GM20431 (cell line): Measurements from ENCODE around the gene MSL3B.
"Not testable (repeated sequence)": the region's sequence is repeated elsewhere in the genome, so short reads cannot be mapped to it uniquely, and the experiment has no call there.

Experiments
- in situ Hi-C: fragments of 300-500 bp; cut with MseI, MboI; formaldehyde crosslinking; loops from one replicate; pipeline ENCODE4 v1.15.0; 2020; ENCODE audit warnings: low sequenced_read_pairs; ENCODE audit not compliant: unreplicated experiment

MSL3B gene

DNA sequence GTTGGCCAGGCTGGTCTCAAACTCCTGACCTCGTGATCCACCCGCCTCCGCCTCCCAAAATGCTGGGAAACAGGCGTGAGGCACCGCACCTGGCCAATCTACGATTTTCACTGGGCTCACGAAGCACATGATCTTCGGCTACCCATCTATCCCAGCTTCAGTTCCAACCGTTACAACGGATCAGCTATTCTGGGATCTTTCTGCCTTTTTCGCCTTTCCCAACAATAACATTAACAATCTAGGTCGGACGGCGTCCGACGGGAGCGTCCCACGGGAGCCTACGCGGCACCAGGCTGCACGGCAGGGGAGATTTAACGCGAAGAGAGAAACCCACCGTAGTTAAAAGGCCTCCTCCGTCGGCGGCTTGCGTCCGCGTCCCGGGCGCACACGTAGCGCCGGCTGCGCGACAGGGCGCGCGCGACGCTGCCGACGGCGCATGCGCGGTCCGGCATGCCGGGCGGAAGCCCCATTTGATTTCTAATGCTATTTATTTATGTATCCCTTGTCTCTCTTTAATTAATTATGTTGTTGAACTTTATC lies at the start of gene MSL3B:
TSS of gene MSL3B (minus strand) at position 394 of the 540 bp plus-strand sequence.
- in situ Hi-C loops: no loop called here

GRCh38 chr2:233917116-233917515 lies 48.9 kb upstream of the MSL3B start, which contains the start of gene TRPM8:
TRPM8 (plus strand) TSS chr2:233917373; CDS start chr2:233926538, 9,165 bp downstream.
- in situ Hi-C loops: no loop called here

DNA sequence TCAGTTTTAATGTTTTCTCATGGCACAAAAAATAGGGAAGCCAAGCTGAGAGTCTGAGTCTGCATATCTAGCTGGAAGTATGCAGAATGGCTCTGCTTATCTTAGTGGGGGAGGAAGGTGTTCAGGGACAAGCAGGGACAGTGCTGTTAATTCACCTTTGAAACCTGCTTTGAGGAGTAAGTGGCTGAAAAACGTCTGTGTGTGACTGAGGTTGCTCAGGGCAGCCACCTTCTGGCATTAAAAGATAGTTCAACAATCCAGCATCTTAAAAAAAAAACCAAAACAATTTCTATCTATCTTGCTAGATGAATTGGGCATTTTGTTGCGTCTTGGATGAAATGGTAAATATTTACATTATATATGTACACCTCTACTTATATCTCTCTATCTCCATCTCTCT lies 46.9 kb upstream of the MSL3B start:
- in situ Hi-C loops: no loop called here

DNA sequence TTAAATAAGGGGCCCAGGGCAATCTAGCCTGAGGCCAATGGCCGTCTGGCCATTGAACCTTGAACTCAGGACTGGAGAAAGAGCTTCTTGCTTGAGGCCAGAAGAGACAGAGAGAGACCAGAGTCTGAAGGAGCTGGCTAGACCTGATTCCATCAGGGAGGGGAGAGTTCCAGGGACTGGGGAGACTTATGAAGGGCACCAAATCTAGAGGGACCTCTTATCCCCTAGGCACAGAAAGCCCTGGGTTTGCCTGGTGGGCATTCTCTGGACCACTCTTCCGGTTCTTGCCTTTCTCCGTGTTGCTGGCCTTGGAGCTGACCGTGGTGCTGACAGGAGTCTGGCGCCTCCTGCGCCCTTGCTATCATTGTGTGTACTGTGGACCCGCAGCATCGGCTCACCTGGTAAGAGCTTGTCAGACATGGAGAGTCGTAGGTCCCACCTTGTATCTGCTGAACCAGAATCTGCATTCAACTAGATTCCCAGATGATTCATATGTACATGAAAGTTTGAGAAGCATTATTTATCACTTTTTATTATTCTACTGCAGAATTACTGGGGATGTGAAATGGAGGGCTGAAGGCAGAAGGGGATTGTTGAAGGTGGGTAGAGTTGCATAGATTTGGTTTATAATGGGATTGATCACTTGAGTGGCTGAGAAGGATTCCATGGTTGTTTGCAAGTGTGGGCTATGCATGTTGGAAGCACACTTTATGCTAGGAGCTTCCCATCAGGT lies 44.7 kb upstream of the MSL3B start:
- in situ Hi-C loops: no loop called here

GRCh38 chr2:233907627-233908026 lies 39.4 kb upstream of the MSL3B start:
- in situ Hi-C loops: no loop called here

GRCh38 chr2:233905945-233906344 lies 37.8 kb upstream of the MSL3B start:
- in situ Hi-C loops: no loop called here

DNA sequence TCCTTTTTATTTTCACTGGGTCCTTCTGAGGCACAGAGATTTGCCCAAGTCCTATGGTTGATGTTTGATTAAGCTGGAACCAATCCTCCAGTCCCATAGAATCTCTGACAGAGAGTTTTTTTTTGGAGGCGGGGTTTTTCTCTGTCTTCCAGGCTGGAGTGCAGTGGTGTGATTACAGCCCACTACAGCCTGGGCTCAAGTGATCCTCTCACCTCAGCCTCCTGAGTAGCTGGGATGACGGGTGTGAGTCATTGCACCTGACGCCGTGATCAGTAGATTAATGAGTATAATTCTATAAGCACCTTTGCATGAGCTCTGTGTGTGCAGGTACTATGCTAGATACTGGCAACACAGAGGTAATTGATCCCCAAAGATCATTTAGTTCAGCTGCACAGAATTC lies 33.7 kb upstream of the MSL3B start:
- in situ Hi-C loops: no loop called here

- in situ Hi-C loops: no loop called here
Measured at GRCh38 chr2:233901367-233901766, 33.2 kb upstream of the MSL3B start.

DNA sequence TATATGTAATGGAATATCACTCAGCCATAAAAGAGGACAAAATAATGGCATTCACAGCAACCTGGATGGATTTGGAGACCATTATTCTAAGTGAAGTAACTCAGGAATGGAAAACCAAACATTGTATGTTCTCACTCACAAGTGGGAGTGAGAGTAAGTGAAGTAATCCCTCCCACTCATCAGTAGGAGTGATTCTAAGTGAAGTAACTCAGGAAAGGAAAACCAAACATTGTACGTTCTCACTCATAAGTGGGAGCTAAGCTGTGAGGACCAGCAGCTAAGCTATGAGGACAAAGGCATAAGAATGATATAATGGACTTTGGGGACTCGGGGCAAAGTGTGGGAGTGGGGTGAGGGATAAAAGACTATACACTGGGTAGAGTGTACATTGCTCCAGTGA lies 28.1 kb upstream of the MSL3B start:
- in situ Hi-C loops: not testable (repeated sequence)

DNA sequence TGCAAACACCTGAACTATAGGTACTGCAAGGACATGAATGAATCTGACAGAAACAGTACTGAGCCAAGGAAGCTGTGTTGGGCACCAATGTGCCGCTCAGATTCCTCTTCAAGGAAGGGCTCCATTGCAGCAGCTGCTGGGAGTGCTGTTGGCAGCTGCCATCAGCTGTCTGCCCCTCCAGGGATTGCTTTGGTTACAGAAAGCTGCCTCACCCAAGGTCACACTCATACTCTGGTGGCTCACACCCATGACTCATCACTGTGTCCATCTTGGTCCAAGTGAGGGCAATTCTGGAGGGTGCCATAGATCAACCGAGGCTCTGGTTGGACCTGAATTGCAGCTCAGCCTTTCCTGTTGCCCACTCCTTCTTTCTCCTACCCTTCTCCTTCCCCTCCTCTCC lies 24.6 kb upstream of the MSL3B start:
- in situ Hi-C loops: no loop called here

- in situ Hi-C loops: no loop called here
Measured at GRCh38 chr2:233882353-233882752, 14.2 kb upstream of the MSL3B start.

DNA sequence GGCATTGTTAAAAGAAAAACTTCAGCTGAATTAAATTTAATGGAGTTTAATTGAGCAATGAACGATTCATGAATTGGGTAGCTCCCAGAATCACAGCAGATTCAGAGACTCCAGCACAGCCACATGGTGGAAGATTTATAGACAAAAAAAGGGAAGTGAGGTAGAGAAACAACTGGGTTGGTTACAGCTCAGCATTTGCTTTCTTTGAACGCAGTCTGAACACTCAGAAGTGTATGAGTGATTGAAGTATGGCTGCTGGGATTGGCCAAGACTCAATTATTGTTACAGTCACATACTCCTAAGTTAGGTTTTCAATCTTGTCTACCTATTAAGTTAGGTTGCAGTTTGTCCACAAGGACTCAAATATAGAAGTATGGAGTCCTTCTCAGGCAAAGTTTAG lies 3.9 kb upstream of the MSL3B start:
- in situ Hi-C loops: not testable (repeated sequence)

- in situ Hi-C loops: no loop called here
Measured at GRCh38 chr2:233871432-233871831, 3.2 kb upstream of the MSL3B start.

GRCh38 chr2:233866479-233866878 lies 1.7 kb downstream of the MSL3B start:
- in situ Hi-C loops: no loop called here

DNA sequence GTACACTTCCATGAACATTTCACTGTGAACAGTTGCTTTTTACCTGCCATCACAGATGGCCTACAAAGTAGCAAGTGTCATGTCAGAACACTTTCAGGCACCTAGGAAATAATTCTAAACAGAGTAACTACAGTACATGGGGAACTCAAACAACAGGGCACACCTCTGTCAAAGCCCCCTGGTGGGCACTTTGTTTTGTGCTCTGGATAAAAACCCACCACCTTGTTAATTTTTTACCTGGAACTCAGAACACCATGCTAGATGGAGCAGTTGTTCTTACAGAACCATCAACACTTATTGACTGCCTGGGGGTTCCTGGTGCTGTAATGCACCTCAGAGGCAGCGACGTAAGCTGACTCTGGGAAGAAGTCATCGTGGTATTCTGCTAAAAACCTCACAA lies 2.3 kb downstream of the MSL3B start:
- in situ Hi-C loops: no loop called here

DNA sequence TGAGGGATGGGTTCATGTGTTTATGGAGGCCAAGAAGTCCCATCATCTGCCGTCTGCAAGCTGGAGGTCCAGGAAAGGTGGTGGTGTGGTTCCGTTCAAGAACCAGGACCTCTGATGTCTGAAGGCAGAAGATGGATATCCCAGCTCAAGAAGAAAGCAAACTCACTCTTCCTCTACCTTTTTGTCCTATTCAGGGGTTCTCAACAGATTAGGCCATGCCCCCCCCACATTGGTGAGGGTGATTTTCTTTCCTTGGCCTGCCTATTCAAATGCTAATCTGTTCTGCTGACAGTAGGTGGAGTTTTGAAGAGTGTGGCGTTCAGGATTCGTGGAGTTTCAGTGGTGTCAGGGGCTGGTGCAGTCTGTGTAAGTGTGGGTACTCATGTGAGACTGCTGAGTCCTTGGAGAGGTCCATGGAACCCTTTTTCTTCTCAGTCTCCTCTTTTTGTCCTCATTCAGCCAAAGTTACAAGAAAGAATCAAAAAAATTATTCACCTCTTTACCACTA lies 5.9 kb downstream of the MSL3B start:
- in situ Hi-C loops: no loop called here

DNA sequence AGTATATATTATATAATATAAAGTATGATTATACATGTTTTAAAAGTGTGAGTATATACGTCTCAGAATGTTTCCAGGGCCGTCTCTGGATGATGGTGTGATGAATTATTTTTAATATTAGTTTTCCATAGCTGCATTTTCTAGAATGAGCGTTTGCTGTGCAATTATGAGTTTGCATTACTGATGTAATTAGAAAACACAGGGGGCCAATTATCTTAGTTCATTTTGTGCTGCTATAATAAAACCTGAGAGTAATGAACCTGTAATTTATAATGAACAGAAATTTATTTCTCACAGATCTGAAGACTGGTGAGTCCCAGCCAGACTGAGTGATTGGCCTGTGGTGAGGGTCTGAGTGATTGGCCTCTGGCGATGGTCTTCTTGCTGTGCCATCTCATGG lies 9.9 kb downstream of the MSL3B start:
- in situ Hi-C loops: no loop called here

GRCh38 chr2:233857511-233858141 lies 10.6 kb downstream of the MSL3B start:
- in situ Hi-C loops: no loop called here

GRCh38 chr2:233856184-233856583 lies 12.0 kb downstream of the MSL3B start:
- in situ Hi-C loops: no loop called here

- in situ Hi-C loops: no loop called here
Measured at GRCh38 chr2:233855345-233855744, 12.8 kb downstream of the MSL3B start.

GRCh38 chr2:233854241-233854981 lies 13.8 kb downstream of the MSL3B start, which contains the start of gene HJURP:
HJURP (minus strand) TSS chr2:233854535; CDS start chr2:233854500, 35 bp downstream.
- in situ Hi-C loops: no loop called here
